HCT116 (cell line): ENCODE results near the gene MED15.

Experiments used
- CTCF ChIP-seq, 3 experiments: fragments of 200-600 bp in 1 of 3; sonication (generic) in 1 of 3; IDR thresholded peaks in 2 of 3; conservative IDR thresholded peaks in 1 of 3; 2 replicates each; pipeline ENCODE4 v1.5.1; 2012 to 2017; ENCODE audit warnings: low read depth in 2 of 3, low read length in 2 of 3, antibody characterized with exemption in 1 of 3, borderline replicate concordance in 1 of 3, control low read depth in 1 of 3, mild to moderate bottlenecking in 1 of 3, mixed read lengths in 1 of 3, mixed run types in 1 of 3, moderate library complexity in 1 of 3; ENCODE audit not compliant: insufficient read depth in 1 of 3
- EGR1 ChIP-seq: IDR thresholded peaks from 2 replicates; pipeline ENCODE4 v1.6.1; 2012; ENCODE audit warnings: low read depth
- EZH2 ChIP-seq: fragments of 200-600 bp; sonication (generic); IDR thresholded peaks from 2 replicates; pipeline ENCODE4 v1.6.1; 2017; ENCODE audit warnings: antibody characterized with exemption, mixed run types
- MAX ChIP-seq: IDR thresholded peaks from 2 replicates; pipeline ENCODE4 v1.6.1; 2012
- POLR2A ChIP-seq: IDR thresholded peaks from 2 replicates; pipeline ENCODE4 v1.7.0; 2011; ENCODE audit warnings: borderline replicate concordance; ENCODE audit not compliant: insufficient read depth, insufficient read length; ENCODE audit errors: extremely low read depth
- POLR2AphosphoS5 ChIP-seq: IDR thresholded peaks from 2 replicates; pipeline ENCODE4 v1.6.1; 2011; ENCODE audit warnings: mild to moderate bottlenecking, low read depth, low read length, moderate library complexity
- RAD21 ChIP-seq: IDR thresholded peaks from 2 replicates; pipeline ENCODE4 v1.6.1; 2012; ENCODE audit warnings: low read depth, mild to moderate bottlenecking
- REST ChIP-seq: IDR thresholded peaks from 2 replicates; pipeline ENCODE4 v1.6.1; 2012; ENCODE audit warnings: low read depth
- SRF ChIP-seq: IDR thresholded peaks from 2 replicates; pipeline ENCODE4 v1.6.1; 2012; ENCODE audit warnings: low read depth
- TCF7L2 ChIP-seq: IDR thresholded peaks from 2 replicates; pipeline ENCODE4 v1.7.0; 2011; ENCODE audit warnings: borderline replicate concordance, inconsistent platforms; ENCODE audit not compliant: insufficient read depth, insufficient read length; ENCODE audit errors: extremely low read depth

GRCh38 chr22:20494978-20495860 is 12.2 kb upstream of the MED15 start, which contains the start of gene KLHL22:
- TF ChIP-seq MAX: peak; percentile 45; the same call in 1 of the 2 replicates
- TF ChIP-seq TCF7L2: no peak
- TF ChIP-seq CTCF (IDR thresholded peaks at IDR 0.05 in 2 of 3, conservative IDR thresholded peaks at IDR 0.05 in 1 of 3; ENCODE audit: borderline replicate concordance in 1 of 3, insufficient read depth in 1 of 3, low read depth in 2 of 3, low read length in 2 of 3): no peak
- TF ChIP-seq RAD21: no peak
- TF ChIP-seq POLR2A: no peak
- TF ChIP-seq REST: no peak
- no peak for TF ChIP-seq EZH2
- TF ChIP-seq POLR2AphosphoS5: no peak
- no peak for TF ChIP-seq SRF
- TF ChIP-seq EGR1: no peak
